SU-DHL-6 (cell line): ENCODE results near the gene PATL2.

Experiments
- CTCF ChIP-seq: fragments of 200-600 bp; sonication (generic); IDR thresholded peaks from one replicate; pipeline ENCODE4 v1.5.1; 2017; ENCODE audit warnings: antibody characterized with exemption, mild to moderate bottlenecking, low read length, moderate library complexity; ENCODE audit not compliant: insufficient read depth, poor library complexity, severe bottlenecking
- EZH2phosphoT487 ChIP-seq: fragments of 200-600 bp; sonication (generic), shearing (Covaris generic); conservative IDR thresholded peaks from 2 replicates; pipeline ENCODE4 v1.6.1; 2018; ENCODE audit warnings: mild to moderate bottlenecking, antibody characterized with exemption, low read length, moderate library complexity, mixed read lengths

- TF ChIP-seq CTCF = no peak
- TF ChIP-seq EZH2phosphoT487 = no peak
These were observed 16.7 kb downstream of the PATL2 start for GRCh38 chr15:44694416-44694815.
